Skeletal muscle satellite cell (primary cell): ENCODE measurements around the gene CXXC5.

ENCODE experiments used
- H3K27me3 ChIP-seq: 2 replicates; pipeline ENCODE4 v1.7.0; 2013; ENCODE audit warnings: low read length; ENCODE audit not compliant: control insufficient read depth, insufficient read depth
- H3K36me3 ChIP-seq: 2 replicates; pipeline ENCODE4 v1.7.0; 2013; ENCODE audit warnings: mild to moderate bottlenecking, control low read depth, low read length; ENCODE audit not compliant: insufficient read depth
- H3K4me1 ChIP-seq: 2 replicates; pipeline ENCODE4 v1.7.0; 2013; ENCODE audit warnings: low read length; ENCODE audit not compliant: control insufficient read depth, insufficient read depth
- H3K4me2 ChIP-seq: 2 replicates; pipeline ENCODE4 v1.7.0; 2013; ENCODE audit warnings: mild to moderate bottlenecking, low read length
- H3K4me3 ChIP-seq: 2 replicates; pipeline ENCODE4 v1.7.0; 2013; ENCODE audit warnings: low read length
- H3K9ac ChIP-seq: 2 replicates; pipeline ENCODE4 v1.7.0; 2013; ENCODE audit warnings: mild to moderate bottlenecking, low read depth, low read length, moderate library complexity
- H3K9me3 ChIP-seq: replicated peaks from 2 replicates; pipeline ENCODE4 v1.7.0; 2013; ENCODE audit warnings: mild to moderate bottlenecking, control low read depth, low read length

The CXXC5 gene

GRCh38 chr5:139633295-139634027 lies 14.7 kb upstream of the CXXC5 start:
- H3K9me3 ChIP-seq = no peaks in the 10 kb centered on the region
- no peak overlapping the region for H3K4me2 ChIP-seq
- no peak overlapping the region for H3K9ac ChIP-seq
- no peaks in the 10 kb centered on the region for H3K27me3 ChIP-seq
- H3K4me1 ChIP-seq = peaks cover 35% of the 10 kb centered on the region
- H3K36me3 ChIP-seq = peaks cover 13% of the 10 kb centered on the region
- no peak overlapping the region for H3K4me3 ChIP-seq

- H3K9me3 ChIP-seq = no peaks in the 10 kb centered on the region
- no peaks in the 10 kb centered on the region for H3K27me3 ChIP-seq
- H3K4me3 ChIP-seq = no peak overlapping the region
- H3K4me2 ChIP-seq = no peak overlapping the region
- peaks cover 9% of the 10 kb centered on the region for H3K36me3 ChIP-seq
- peaks cover 40% of the 10 kb centered on the region for H3K4me1 ChIP-seq
- H3K9ac ChIP-seq = no peak overlapping the region
Measured at GRCh38 chr5:139634028-139634325, 14.2 kb upstream of the CXXC5 start.

GRCh38 chr5:139634541-139634940 lies 13.6 kb upstream of the CXXC5 start:
- Histone ChIP-seq H3K9me3 (no peaks in the 10 kb centered on the region), H3K4me3 (no peak overlapping the region), H3K4me2 (no peak overlapping the region), H3K36me3 (peaks cover 3% of the 10 kb centered on the region), H3K4me1 (peaks cover 46% of the 10 kb centered on the region), H3K9ac (no peak overlapping the region), H3K27me3 (no peaks in the 10 kb centered on the region)

GRCh38 chr5:139635191-139635590 lies 13.0 kb upstream of the CXXC5 start:
- peaks cover 52% of the 10 kb centered on the region for H3K4me1 ChIP-seq
- H3K4me3 ChIP-seq = no peak overlapping the region
- H3K27me3 ChIP-seq = no peaks in the 10 kb centered on the region
- no peak overlapping the region for H3K9ac ChIP-seq
- H3K36me3 ChIP-seq = no peaks in the 10 kb centered on the region
- no peak overlapping the region for H3K4me2 ChIP-seq
- H3K9me3 ChIP-seq = no peaks in the 10 kb centered on the region

- H3K9me3 ChIP-seq = no peaks in the 10 kb centered on the region
- H3K4me2 ChIP-seq = peak overlapping the region; percentile 78
- no peaks in the 10 kb centered on the region for H3K27me3 ChIP-seq
- H3K9ac ChIP-seq = no peak overlapping the region
- peaks cover 55% of the 10 kb centered on the region for H3K4me1 ChIP-seq
- H3K36me3 ChIP-seq = no peaks in the 10 kb centered on the region
- H3K4me3 ChIP-seq = no peak overlapping the region
Measured at GRCh38 chr5:139635606-139636206, 12.4 kb upstream of the CXXC5 start.

- Histone ChIP-seq H3K9ac (no peak overlapping the region), H3K4me2 (peak overlapping the region; percentile 78), H3K4me1 (peaks cover 55% of the 10 kb centered on the region), H3K36me3 (no peaks in the 10 kb centered on the region), H3K4me3 (peak overlapping the region; percentile 55), H3K27me3 (no peaks in the 10 kb centered on the region), H3K9me3 (no peaks in the 10 kb centered on the region)
Measured at GRCh38 chr5:139636207-139636792, 11.8 kb upstream of the CXXC5 start.

GRCh38 chr5:139636975-139637408 lies 11.2 kb upstream of the CXXC5 start:
- Histone ChIP-seq H3K4me1 (peaks cover 55% of the 10 kb centered on the region), H3K36me3 (no peaks in the 10 kb centered on the region), H3K4me2 (peak overlapping the region; percentile 78), H3K4me3 (peak overlapping the region; percentile 55), H3K27me3 (no peaks in the 10 kb centered on the region), H3K9me3 (no peaks in the 10 kb centered on the region), H3K9ac (no peak overlapping the region)

GRCh38 chr5:139637438-139638089 lies 10.6 kb upstream of the CXXC5 start:
- peak overlapping the region; percentile 67 for H3K4me3 ChIP-seq
- no peaks in the 10 kb centered on the region for H3K27me3 ChIP-seq
- H3K4me1 ChIP-seq = peaks cover 55% of the 10 kb centered on the region
- H3K9ac ChIP-seq = peak overlapping the region; percentile 88
- peak overlapping the region; percentile 78 for H3K4me2 ChIP-seq
- no peaks in the 10 kb centered on the region for H3K9me3 ChIP-seq
- no peaks in the 10 kb centered on the region for H3K36me3 ChIP-seq

GRCh38 chr5:139638090-139638735 lies 9.9 kb upstream of the CXXC5 start:
- Histone ChIP-seq H3K27me3 (no peaks in the 10 kb centered on the region), H3K9me3 (no peaks in the 10 kb centered on the region), H3K4me2 (peak overlapping the region; percentile 78), H3K36me3 (no peaks in the 10 kb centered on the region), H3K4me1 (peaks cover 55% of the 10 kb centered on the region), H3K9ac (peak overlapping the region; percentile 88), H3K4me3 (peak overlapping the region; percentile 67)

GRCh38 chr5:139638736-139639618 lies 9.2 kb upstream of the CXXC5 start:
- H3K9ac ChIP-seq = peak overlapping the region; percentile 88
- peaks cover 51% of the 10 kb centered on the region for H3K4me1 ChIP-seq
- no peaks in the 10 kb centered on the region for H3K27me3 ChIP-seq
- H3K4me3 ChIP-seq = no peak overlapping the region
- no peaks in the 10 kb centered on the region for H3K9me3 ChIP-seq
- H3K4me2 ChIP-seq = peak overlapping the region; percentile 78
- H3K36me3 ChIP-seq = no peaks in the 10 kb centered on the region
